ENCODE results near the gene ABCA1.
"Not testable (repeated sequence)": the region's sequence is repeated elsewhere in the genome, so short reads cannot be mapped to it uniquely, and the experiment has no call there.

The ABCA1 gene

DNA sequence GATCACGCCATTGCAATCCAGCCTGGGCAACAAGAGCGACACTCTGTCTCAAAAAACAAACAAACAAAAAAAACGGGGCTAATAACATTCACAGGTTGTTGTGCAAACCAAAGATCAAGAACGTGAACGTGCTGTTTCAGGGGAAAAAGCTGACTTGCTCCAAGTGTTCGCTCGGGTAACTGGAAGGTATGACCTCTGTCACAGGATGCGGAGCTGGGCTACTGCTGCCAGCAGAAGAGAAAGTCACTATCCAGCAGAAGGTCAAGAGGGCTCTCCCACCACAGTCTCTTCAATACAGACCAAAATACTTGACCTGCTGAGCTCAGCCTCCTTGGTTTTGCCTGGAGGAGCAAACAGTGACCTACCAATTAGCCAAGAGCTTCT, 59.7 kb downstream of the ABCA1 start:
- no peak for DNase-seq (ENCODE audit: low read depth)

DNA sequence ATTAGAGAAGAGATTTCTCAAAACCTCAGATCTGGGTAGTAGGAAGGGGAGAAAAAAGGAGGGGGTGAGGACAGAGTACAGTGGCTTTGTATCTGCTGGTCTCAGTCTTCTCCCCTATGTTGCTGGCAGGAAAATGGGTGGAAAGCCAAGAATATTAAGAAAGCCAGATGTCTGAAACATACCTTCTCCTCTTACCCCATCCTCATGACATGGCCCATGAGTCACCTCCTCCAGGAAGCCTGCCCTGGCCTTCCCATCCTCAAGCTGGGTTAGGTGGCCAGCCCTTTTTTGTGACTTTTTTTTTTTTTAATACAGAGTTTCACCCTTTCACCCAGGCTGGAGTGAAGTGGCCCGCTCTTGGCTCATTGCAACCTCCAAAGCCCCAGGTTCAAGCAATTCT, 61.8 kb downstream of the ABCA1 start:
- DNase-seq (ENCODE audit: low read depth), result no peak

DNA sequence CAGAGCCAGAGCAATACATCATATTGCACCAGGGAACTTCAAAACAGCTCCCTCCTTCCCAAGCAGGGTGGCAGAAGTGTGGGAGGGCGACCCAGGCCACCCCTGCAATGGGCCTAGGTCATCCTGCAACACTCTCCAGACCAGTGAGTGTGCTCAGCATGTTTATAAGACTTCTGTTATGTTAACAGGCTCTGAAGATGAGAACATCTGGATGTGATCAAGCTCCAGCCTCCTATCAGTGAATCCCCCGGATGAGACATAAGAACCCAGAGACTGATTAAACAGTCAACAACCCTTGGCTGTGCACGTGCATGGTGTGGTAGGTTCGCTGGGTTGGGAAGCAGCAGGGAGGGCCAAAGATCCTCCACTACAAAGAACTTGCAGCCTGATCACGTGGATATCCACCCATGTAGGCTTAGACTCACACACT, 63.3 kb downstream of the ABCA1 start:
- no peak for DNase-seq (ENCODE audit: low read depth)

DNA sequence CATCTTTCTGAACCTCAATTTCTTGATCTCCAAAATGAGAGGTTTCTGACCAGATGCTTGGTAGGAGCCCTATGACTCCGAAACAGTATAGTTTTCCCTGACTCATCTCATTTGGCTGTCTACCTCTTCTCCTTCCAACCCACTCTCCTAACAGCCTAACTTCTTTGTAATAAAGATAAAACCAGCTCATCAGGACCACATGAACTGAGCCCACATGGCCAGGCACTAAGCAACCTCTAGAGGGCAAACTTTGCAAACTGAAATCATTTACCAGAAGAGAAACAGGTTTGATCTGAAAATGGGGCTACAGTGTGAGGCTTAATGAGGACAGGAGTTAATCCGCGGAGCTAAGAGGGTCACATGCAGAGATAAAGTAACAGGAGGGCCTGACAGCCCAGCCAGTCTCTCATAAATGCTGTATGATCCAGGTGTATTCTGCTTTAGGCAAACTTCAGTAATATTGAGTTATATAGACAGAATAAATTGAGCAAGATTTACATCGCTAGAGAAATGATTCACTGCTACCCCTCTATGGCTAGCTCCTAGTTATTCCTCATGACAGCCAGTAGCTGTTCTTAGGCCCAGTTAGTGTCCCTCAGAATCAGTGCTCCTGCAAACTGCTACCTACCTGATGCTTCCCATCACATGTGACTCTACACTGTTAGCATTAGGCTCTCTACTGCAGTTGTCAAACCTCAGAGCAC, 64.6 kb downstream of the ABCA1 start:
- DNase-seq (ENCODE audit: low read depth), result peak; percentile 23

DNA sequence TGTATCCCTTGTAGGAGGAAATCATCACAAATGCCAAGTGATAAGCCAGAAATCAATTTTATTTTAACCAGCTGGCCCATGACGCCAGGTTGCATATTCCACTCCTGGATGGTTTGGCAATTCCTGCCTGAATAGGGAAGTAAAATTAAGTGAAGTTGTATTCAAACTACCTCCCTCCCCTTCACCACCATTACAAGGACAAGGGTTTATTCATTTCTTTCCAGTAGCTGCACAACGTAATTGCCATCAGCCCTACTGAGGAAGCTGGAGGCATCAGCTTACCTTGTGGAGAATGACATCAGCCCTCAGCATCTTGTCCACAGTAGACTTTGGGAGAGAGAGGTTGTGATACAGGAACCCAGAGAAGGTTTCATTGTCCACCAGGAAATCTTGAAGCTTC, 66.6 kb downstream of the ABCA1 start:
- no peak for DNase-seq (ENCODE audit: low read depth)

DNA sequence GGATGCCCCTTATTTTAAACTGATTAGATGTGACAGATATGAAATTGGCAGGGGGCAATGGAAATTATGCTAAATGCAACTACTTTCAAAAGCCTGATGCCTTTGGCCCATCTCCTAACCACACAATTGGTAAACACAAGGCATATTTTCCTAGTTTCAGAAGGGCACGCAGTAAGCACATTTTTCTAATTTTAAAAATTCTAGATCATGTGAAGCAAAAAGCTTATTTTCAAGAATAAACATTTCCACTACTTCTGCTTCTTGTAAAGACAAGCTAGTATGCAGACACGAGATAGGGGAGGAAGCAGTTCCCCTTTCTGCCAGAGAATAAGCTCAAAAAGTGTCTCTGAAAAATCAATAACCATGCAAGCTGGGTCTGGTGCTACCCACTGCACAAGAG, 67.7 kb downstream of the ABCA1 start:
- no peak for DNase-seq (ENCODE audit: low read depth)

DNA sequence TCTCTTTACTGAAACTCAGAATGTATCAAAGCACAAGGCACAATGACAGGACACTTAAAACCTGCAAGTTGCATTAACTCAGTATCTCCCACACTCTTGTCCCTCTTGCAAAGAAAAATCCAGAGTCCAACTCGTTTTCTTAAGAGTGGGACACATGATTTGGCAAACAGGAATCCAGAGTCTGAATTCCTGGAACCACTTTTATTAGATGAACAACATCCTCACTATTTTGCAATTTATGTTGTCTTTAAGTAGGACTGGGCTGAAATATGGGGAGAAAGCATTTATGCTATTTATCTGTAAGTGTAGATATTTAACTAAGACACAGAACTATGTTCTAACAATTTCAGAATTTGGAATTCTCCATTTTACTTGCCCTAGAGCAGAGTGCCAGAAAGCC, 69.1 kb downstream of the ABCA1 start:
- no peak for DNase-seq (ENCODE audit: low read depth)

DNA sequence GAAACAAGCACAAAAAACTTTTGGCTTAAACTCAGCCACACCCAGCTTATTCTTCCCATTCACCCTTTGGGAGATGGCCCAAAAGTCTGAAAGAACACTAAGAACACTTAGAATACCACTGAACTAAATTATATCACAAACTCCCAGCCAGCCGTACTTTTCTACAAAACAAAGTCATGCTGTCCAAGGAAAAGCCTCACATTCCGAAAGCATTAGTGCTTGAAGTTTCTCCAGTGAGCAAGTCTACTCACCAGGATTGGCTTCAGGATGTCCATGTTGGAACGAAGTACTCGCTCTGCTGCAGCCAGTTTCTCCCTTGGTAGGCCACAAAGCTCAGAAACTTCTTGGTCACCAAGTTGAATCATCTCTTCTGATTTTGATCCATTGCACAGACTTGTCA, 69.7 kb downstream of the ABCA1 start:
- no peak for DNase-seq (ENCODE audit: low read depth)

DNA sequence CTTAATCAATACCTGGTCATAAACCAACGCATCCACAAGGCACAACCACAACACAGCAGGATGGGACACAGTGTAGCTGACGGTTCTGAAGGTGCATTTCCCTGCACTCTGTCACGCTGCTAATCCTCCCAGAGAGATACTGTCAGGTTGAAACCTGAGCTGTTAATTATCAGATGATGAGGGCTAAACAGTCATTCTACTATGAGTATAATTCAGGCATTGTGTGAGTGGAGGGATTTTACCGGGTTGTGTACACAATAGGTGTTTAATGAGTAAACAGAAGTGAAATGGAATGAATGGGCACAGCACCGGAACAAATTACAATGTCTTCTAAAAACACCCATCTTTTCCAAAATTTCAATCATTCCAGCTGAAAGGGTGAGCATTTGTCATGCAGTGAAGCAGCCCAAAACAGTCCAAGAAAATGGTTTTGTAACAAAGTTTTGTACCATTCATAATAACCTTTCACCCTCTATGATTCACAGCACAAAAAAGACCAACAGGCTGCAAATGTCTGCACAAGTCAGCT, 71.5 kb downstream of the ABCA1 start:
- DNase-seq (ENCODE audit: low read depth), result no peak

DNA sequence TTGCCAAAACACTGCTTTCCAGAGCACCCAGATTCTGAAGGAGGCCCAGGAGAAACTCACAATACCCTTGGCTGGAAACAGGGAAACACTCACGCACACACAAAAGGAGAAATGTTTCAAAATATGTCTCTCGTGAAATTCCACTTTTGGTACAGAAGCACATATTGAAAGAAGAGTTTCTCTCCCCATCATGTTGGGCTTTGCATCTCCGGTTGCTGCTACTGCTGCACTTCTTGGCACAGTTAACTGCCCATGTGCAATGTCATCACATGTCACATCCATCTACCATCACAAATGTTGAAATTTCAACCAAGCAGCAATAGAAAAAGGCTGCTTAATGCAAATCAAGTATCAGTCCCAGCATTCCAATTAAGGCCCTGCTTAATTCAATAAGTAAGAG, 72.1 kb downstream of the ABCA1 start:
- DNase-seq (ENCODE audit: low read depth), result no peak

DNA sequence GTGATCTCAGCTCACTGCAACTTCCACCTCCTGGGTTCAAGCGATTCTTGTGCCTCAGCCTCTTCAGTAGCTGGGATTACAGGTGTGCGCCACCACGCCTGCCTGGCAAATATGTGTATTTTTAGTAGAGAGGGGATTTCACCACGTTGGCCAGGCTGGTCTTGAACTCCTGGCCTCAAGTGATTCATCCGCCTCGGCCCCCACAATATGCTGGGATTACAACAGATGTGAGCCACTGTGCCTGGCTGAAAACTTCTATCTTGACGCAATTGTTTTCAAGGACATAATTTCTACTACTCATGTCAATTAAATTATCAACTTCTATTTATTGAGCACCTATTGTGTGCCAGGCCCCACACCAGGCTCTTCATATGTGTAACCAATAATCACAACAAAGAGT, 72.7 kb downstream of the ABCA1 start:
- not testable (repeated sequence) for DNase-seq (ENCODE audit: low read depth)

DNA sequence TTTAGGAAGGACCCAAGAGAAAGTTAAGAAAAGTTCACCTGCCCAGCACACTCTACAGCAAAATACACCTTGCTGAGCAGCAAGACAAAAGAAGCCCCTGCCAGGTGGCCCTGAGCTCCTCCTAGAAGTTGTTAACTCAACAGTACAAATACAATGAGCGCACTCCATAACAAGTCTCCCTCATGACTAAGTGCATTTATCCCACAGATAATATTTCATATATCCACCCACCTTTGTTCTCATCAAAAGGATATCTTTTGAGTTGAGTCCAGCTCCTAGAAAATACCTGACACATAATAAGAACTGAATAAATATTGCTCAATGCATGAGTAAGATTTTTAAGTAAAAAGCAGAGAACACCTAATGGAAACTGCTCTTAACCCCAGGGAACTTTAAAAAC, 73.3 kb downstream of the ABCA1 start:
- no peak for DNase-seq (ENCODE audit: low read depth)

DNA sequence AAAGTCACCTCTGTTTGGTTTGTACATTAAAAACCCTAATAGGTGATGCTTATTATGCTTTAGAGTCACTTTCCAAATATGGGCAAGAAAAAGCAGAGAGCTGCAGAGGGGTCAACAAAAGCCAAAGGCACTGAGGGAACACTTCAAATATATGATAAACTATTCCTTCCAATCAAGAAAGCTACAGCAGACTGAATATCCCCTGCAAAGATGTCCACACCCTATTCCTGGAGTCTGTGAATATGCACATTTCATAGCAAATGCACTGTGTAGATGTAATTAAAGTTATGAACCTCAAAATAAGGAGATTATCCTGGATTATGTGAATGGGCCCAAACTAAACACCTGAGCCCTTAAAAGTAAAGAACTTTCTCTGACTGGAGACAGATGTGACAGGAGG, 74.3 kb downstream of the ABCA1 start:
- DNase-seq (ENCODE audit: low read depth), result no peak

DNA sequence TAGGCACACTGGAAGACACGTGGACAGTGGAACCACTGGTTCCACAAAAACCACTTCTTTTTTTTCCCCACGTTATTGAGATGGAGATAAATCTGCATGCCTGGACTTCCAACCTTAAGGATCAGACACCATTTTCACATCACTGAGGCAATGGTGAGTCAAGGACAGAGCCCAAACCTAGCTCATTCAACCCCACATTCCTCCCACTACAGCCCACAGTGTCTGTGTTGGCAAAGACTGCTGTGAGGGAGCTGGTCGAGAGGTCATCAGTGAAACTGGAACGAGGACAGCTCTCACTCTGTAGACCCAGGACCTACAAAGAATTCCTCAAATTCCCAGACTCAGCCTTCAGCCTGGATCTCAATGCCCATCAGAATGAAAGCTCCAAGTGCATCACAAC, 74.8 kb downstream of the ABCA1 start:
- DNase-seq (ENCODE audit: low read depth), result no peak

DNA sequence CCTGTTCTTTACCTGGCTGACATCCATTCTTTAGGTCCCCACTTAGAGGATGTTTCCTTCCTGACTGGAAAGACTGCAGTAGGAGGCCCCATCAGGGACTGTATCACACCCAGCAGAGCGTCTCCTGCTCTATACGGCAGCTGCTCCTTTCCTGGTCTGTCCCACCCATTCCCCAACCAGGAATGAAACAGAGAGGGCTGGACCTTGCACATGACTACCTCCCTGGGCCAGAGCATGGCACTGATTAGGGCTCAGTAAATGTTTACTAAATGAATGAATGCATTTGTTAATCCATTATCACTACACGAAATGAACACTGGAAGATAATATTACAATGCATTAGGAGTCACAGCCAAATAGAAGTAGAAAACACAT, 76.4 kb downstream of the ABCA1 start:
- DNase-seq (ENCODE audit: low read depth), result no peak

DNA sequence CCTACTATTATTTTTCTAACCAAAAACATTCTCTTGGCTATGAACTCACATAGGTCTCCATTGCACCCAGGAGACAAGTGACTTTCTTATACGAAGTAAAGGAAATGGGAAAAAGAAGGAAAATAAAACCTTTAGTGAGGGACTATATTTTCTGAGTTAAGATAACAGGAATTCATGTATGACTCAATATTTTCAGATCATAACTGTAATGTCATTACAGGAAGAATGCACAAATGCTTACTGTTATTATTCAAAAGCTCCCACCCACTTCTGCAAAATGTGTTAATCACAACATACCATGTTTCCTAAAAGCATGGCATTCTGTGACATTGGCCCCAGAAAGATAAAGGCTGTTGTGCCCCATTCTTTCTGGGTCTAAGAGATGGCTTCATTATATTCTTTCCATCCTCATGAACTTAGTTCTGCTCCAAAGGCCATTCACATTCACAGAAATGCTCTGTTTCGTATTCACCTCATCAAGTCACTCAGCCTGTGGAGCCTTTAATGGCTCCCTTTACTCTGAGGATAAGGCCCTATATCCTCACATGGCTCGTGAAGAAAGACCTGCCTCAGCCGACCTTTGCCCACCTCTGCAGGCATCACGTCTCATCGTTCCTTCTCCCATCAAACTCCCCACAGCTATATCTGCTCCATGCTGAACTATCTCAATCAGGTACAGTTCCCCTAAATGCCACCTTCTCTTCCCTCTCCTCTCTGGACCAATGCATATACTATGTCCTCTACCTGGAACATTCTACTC, 77.0 kb downstream of the ABCA1 start:
- no peak for DNase-seq (ENCODE audit: low read depth)

DNA sequence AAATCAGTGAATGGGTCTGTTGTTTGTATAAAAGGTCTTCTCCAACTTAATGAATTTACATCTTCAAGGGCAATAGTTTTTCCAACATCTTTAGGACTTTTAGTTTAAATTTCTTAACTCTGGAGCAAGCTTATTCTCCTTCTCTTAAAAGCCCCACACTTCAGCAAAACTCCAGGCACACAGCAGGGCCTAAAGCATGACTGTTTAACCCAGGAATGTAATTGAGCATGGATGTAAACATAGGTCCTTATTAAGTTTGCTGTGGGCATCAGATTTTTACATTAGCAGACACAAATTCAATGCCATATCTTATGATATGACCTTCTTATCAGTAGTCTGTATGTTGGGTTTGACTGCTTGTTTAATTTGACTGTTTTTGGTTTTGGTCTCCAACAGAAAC, 78.9 kb downstream of the ABCA1 start:
- no peak for DNase-seq (ENCODE audit: low read depth)

DNA sequence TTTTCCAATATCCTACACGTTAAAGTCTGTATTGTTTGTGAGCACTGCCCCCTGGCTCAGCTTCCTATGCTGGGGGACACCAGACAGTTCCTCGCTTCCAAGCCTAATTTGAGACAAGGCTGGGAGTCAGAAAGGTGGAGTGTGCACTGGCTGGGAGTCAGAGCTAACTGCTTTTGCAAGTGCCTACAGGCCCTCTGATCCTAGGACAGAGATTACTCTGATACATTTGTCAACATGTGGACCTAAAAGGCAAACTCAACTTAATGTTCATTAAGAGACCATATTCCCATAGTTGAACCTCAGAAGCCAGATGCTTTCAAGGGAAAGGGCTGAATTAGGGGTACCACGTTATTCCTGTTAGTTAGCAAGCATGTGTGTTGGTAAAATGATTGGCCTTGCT, 83.2 kb downstream of the ABCA1 start:
- DNase-seq (ENCODE audit: low read depth), result no peak

DNA sequence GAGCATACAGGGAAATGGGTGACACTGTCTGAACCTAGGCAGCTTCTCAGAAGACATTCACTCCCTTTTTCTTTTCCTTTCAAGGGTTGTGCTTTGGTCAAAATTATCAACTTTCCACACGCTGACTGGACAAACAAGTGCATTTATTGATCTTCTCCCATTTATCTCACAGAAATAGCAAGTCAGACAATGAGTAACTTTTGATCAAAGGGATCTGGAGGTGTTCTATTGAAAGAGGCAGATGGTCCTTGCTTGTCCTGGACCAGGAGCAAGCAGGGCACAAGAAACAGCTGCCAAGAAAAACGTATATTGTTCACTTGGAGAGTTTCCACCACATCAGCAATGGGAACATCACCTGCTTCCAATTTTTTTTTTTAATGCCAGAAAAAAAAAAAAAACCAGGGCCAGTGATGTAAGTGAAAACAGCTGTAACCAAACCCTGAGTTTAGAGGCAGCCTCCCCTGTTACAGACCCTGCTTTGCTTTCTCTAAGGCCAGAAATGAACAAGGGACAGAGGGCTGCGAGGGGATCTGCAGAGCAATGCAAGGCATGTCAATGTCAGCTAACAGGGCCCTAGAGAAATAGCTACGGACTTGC, 84.2 kb downstream of the ABCA1 start:
- no peak for DNase-seq (ENCODE audit: low read depth)

DNA sequence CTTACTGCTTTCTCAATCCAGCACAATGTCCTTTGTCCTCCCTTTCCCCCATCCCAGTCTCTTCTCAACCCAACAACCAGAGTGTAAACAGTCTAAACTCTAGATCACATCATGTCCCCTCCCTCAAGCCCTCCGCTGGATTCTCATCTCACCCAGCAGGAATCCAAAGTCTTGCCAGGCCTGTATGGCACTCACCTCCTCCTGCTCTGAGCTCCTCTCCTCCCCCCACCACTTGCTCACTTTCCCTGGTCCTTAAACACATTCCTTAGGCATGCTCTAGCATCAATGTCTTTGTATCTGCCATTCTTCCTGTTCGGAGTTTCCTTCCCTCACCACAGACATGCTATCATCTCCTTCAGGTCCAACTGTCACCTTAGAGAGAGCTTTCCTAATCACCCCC, 85.3 kb downstream of the ABCA1 start:
- no peak for DNase-seq (ENCODE audit: low read depth)

DNA sequence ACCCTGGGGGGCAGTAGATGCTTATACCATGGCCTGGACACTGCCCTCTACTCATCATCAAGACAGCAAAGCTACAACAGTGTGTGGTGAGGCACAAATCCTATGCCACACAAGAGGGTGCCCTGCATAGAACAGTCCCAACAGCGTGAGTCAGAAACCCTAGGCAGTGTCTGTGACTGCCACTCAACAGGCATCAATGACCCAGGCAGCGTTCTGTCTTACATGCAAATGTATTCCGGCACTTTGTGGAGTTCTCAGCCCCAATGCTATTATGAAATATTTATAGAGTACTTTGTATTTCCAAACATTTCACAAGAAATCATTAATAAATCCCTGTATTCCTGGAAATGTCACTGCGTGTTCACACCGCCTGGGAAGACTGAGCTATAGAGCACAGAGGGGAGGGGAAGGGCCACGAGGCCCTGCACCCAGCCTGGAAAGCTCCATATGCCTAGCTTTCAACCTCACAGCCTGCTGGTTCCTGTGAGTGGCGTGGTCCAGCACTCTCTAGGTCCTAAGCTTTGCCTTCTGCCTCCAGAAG, 86.3 kb downstream of the ABCA1 start:
- no peak for DNase-seq (ENCODE audit: low read depth)

DNA sequence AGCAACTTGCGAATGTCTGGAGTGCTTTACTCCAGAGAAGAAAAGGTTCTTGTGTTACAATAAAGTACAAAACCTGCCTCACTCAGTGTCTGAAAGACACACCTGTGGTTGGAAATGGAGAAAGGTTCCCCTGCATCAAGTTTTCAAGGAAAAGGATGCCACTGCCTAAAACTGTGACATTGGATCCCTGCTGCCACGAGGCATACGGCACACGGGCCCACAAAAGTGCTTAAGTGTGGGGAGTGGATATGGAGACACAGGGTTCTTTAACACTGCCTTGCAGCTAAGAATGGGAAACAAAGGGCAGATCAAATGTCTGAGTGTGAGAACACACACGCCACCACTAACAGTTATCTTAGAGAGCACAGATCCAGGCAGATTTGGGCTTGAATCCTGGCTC, 89.0 kb downstream of the ABCA1 start:
- DNase-seq (ENCODE audit: low read depth), result no peak

DNA sequence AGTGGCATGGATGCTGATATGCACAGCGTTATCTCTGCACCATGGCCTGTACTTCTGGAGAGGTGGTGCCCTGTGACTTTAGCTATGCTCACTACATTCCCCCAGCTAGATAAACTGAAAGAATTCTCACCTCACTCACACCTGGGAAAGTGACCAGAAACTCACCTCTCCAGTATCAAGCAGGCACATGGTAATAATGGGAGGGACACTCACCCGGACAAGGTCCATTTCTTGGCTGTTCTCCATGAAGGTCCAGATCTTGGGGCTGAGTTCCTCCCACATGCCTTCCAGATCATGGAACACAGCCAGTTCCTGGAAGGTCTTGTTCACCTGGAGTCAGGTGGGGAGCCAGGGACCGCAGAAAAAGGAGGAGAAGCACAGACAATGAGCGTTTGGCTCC, 91.2 kb downstream of the ABCA1 start:
- DNase-seq (ENCODE audit: low read depth), result no peak
